ENCODE measurements around the gene NPIPA2.
"Not testable (repeated sequence)": the region's sequence is repeated elsewhere in the genome, so short reads cannot be mapped to it uniquely, and the experiment has no call there.

GRCh38 chr16:14790320-14790956, 48.1 kb downstream of the NPIPA2 start:
- TF ChIP-seq POLR2A (IDR thresholded peaks at IDR 0.05; ENCODE audit: low read depth, low read length); POLR2AphosphoS5 (IDR thresholded peaks at IDR 0.05; ENCODE audit: low read depth, low read length); TAF1 (IDR thresholded peaks at IDR 0.05; ENCODE audit: borderline replicate concordance, low read depth, low read length): not testable (repeated sequence)
